Effector CD4-positive, alpha-beta T cell (primary cell): ENCODE measurements around the gene ARMH2.
"Not testable (repeated sequence)": the region's sequence is repeated elsewhere in the genome, so short reads cannot be mapped to it uniquely, and the experiment has no call there.

Source experiments
- DNase-seq: peaks from one replicate; pipeline ENCODE4 v3.0.0-alpha.2; 2020

The ARMH2 gene

GRCh38 chr6:24809728-24810127 is 11.0 kb upstream of the ARMH2 start:
- DNase-seq, result no peak

GRCh38 chr6:24807584-24807983 is 8.9 kb upstream of the ARMH2 start:
- no peak for DNase-seq

DNA sequence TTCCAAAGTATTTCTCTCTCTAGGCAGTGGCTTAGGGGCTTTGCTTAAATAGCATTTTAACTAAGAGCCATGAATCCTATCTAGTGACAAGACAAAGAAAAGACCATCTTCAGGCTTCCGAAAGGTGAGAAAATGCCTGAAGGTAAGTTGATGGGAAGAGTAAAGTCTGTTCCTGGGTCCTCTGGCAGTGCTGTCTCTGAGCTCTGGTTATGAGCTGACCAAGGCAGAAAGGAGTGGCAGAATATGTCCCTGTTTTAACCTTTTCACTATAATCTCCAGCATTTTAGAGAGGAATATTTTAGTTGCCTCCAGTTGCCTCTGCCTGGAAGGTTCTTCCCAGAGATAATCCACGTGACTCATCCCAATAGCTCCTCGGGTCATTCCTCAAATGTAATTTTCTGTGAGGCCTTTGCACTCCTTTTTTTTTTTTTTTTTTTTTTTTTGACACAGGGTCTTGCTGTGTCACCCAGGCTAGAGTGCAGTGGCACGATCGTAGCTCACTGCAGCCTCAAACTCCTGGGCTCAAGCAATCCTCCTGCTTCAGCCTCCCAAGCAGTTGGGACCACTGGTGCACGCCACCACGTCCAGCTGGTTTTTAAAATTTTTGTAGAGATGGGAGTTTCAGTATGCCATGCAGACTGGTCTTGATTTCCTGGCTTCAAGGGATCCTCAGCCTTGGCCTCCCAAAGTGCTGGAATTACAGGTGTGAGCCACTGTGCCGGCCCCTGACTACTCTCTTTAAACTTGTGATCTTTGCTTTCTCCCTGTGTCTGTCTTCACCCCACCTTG is 3.7 kb upstream of the ARMH2 start:
- DNase-seq, result no peak

DNA sequence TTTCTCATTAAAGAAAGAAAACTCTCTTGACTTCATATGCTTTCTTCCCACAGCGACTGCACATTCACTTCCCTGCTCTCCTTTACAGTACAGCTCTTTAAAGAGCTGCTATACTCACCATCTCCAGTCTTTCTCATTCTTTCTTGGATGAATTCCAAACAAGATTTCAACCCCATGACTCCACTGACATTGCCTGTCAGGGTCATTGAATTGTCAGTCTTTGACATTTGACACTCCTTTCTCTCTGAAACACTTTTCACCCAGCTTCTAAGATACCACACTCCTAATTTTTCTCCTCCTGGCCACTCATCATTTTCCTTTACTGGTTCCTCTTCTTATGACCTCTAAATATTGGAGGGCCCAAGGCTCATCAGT is 811 bp upstream of the ARMH2 start:
- DNase-seq, result no peak

GRCh38 chr6:24797596-24798216 is 1.0 kb downstream of the ARMH2 start:
- DNase-seq, result no peak

- no peak for DNase-seq
Observed at GRCh38 chr6:24796616-24797290, 2.0 kb downstream of the ARMH2 start.

GRCh38 chr6:24795106-24795505 is 3.6 kb downstream of the ARMH2 start:
- DNase-seq, result no peak

GRCh38 chr6:24788031-24788665 is 10.6 kb downstream of the ARMH2 start:
- no peak for DNase-seq

DNA sequence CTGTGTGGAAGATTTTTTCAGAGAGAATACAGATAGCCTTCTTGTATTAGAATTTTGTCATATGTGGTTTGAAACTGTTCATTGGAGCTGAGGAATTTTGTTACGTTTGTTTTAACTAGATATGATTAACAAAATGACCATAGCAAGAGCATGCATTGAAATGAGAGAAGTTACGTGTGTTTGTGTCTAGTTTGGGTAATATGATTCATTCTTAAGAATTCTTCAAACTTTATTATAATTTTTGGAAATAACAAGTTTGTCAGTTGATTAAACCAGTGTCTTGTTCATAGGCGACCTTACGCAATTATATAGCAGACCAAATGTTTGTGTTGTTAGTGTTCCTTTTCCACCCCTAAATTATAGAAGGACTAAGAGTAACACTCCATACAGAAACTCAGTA is 18.5 kb downstream of the ARMH2 start:
- no peak for DNase-seq

GRCh38 chr6:24779416-24780016 is 19.2 kb downstream of the ARMH2 start:
- DNase-seq, result no peak

DNA sequence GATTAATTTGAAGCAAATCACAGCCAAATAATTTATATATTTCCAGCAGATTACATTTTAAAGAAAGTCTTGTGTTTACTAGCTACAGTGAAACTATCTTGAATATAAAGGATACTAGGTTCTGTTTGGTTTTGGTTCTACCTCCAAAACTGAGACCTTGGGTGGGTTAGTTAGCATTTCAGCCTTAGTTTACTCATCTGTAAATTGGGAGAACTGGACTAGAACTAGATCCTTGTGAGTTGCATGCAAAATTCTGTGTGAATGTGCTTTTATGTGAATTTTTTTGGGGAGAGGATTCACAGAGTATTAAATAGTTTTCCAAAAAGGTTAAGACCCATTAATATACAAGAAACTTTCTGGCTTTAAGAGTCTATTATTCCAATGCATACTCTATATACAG is 19.8 kb downstream of the ARMH2 start:
- DNase-seq, result no peak

DNA sequence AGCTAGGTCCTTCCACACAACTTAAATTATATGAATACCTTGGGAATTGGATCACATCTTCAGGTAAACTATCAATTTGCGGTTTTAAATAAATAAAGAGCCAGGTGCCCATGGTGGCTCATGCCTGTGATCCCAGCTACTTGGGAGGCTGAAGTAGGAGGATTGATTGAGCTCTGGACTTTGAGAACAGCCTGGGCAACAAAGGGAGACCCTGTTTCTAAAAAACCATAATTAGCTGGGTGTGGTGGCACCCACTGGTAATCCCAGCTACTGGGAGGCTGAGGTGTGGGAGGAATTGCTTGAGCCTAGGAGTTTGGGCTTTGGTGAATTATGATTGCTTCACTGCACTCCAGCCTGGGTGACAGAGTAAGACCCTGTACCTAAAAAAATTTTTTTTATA is 20.6 kb downstream of the ARMH2 start:
- DNase-seq, result no peak

DNA sequence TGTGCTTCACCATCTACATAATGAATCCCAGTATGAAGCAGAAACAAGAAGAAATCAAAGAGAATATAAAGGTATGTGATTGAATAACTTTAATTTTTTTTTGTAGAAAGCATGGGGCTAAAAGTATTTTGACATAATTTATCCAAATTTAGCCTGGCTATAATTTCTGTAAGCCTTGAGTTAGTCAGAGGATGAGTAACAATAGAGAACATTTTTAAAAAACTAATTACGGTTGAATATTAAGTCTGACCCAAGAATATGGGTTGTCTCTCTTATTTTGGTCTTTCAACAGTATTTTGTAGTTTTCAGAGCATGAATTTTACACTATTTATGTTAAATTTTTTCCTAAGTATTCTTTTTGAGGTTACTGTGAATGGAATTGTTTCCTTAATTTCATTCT is 21.5 kb downstream of the ARMH2 start:
- DNase-seq, result no peak

- DNase-seq, result peak; percentile 10
Observed at GRCh38 chr6:24775520-24776058, 23.1 kb downstream of the ARMH2 start.

- DNase-seq, result peak; percentile 99
Observed at GRCh38 chr6:24774696-24775519, 23.8 kb downstream of the ARMH2 start, which contains the start of gene GMNN. Gene GMNN, plus strand, starts transcription at chr6:24774937. Its CDS starts 2,310 bp downstream, at chr6:24777247.

GRCh38 chr6:24768361-24768760 is 30.4 kb downstream of the ARMH2 start:
- DNase-seq, result no peak

DNA sequence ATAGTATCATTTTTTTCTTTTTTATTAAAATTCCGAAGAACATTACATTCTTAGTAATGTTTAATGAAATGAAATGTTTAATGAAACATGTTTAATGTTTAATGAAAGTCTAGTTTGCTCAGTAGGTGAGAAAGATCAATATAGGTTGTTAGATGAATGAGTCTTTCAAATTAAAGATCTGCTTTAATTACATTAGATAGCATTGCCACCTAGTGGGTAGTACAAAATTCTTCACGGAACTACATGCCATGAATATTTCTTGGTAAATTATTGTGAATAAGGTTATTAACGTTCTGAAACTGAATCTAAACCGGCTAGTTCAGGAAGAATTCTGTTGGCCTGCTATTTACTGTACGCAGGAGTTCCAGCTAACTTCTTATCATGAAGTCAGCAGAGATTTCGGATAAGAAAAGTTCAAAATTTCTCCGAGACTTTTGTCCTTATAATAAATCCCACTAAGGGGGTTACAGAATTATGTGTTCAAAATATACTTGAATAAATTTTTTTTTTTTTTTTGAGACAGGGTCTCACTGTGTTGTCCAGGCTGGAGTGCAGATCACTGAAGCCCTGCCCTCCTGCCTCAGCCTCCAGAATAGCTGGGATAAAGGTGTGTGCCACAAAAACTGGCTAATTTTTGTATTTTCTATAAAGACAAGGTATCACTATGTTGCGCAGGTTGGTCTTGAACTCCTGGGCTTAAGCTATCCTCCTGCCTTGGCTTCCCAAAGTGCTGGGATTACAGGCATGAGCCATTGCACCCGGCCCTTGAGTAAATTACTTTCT is 31.8 kb downstream of the ARMH2 start:
- no peak for DNase-seq

GRCh38 chr6:24765968-24766367 is 32.7 kb downstream of the ARMH2 start:
- not testable (repeated sequence) for DNase-seq

GRCh38 chr6:24764833-24765828 is 33.6 kb downstream of the ARMH2 start:
- DNase-seq, result not testable (repeated sequence)

GRCh38 chr6:24763578-24763977 is 35.1 kb downstream of the ARMH2 start:
- no peak for DNase-seq
